Measurements from ENCODE around the gene OR8K5.
"Not testable (repeated sequence)": the region's sequence is repeated elsewhere in the genome, so short reads cannot be mapped to it uniquely, and the experiment has no call there.

OR8K5 gene

GRCh38 chr11:56160217-56160616 is at the start of gene OR8K5:
Gene OR8K5 (minus strand): TSS chr11:56160317. CDS start chr11:56160317, 0 bp downstream.
- no peak for DNase-seq

GRCh38 chr11:56207790-56208189 is 47.7 kb upstream of the OR8K5 start:
- DNase-seq = no peak

GRCh38 chr11:56197367-56197766 is 37.2 kb upstream of the OR8K5 start:
- DNase-seq = no peak

- DNase-seq = no peak
These were observed 36.6 kb upstream of the OR8K5 start for GRCh38 chr11:56196705-56197104.

GRCh38 chr11:56188602-56189001 is 28.5 kb upstream of the OR8K5 start:
- DNase-seq = no peak

GRCh38 chr11:56183459-56183858 is 23.3 kb upstream of the OR8K5 start:
- no peak for DNase-seq

GRCh38 chr11:56176318-56176717 is 16.2 kb upstream of the OR8K5 start, which contains the start of gene OR5J2:
Gene OR5J2 (plus strand): TSS chr11:56176618. CDS start chr11:56176618, 0 bp downstream.
- no peak for DNase-seq

GRCh38 chr11:56172256-56172830 is 12.2 kb upstream of the OR8K5 start:
- DNase-seq = no peak

- no peak for DNase-seq
These were observed 3.7 kb upstream of the OR8K5 start for GRCh38 chr11:56163804-56164203.

- DNase-seq = no peak
These were observed 7.8 kb downstream of the OR8K5 start for GRCh38 chr11:56152333-56152732.

GRCh38 chr11:56151376-56151775 is 8.7 kb downstream of the OR8K5 start:
- DNase-seq = no peak

- not testable (repeated sequence) for DNase-seq
These were observed 16.4 kb downstream of the OR8K5 start for GRCh38 chr11:56143681-56144080.

GRCh38 chr11:56140151-56140661 is 19.9 kb downstream of the OR8K5 start, which contains the start of gene OR8J3:
Gene OR8J3 (minus strand): TSS chr11:56140201. CDS start chr11:56137718, 2,483 bp downstream.
- no peak for DNase-seq

- no peak for DNase-seq
These were observed 38.0 kb downstream of the OR8K5 start, which contains the start of gene OR8H3 for GRCh38 chr11:56122073-56122472. Gene OR8H3 (plus strand): TSS chr11:56122373. CDS start chr11:56122373, 0 bp downstream.

All from GOT3 (cell line).